ENCODE measurements around the gene TXNRD3.
"Not testable (repeated sequence)": the region's sequence is repeated elsewhere in the genome, so short reads cannot be mapped to it uniquely, and the experiment has no call there.

Gene TXNRD3

DNA sequence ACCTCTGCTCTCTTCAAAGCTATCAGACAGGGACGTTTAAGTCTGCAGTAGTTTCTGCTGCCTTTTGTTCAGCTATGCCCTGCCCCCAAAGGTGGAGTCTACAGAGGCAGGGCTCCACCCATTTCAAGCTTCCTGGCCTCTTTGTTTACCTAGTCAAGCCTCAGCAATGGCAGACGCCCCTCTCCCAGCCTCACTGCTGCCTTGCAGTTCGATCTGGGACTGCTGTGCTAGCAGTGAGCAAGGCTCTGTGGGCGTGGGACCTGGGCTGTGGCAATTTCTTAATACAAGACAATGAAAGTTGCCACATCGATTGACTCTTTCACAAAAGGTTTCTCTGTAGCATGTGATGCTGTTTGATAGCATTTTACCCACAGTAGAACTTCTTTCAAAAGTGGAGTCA, 63.4 kb downstream of the TXNRD3 start:
- not testable (repeated sequence) for DNase-seq (ENCODE audit: low read depth)

DNA sequence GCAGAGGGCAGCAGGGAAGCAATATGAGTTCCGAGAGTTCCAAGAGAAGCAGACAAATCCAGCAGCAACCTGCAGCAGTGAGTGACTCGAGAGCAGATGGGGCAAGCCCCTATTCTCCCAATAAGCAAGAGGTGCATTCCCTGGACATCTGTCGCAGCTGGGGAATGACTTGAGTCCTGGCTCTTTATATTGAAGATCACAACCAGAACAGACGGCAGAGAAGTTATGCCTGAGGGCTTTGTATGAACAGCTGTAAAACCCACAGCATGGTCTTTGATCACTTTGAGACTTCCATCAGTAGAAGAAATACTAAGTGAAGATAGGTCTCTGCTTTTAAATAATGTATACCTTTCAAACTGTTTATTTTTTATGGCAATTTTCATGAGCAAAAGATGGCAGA, 72.6 kb downstream of the TXNRD3 start:
- DNase-seq (ENCODE audit: low read depth): no peak

DNA sequence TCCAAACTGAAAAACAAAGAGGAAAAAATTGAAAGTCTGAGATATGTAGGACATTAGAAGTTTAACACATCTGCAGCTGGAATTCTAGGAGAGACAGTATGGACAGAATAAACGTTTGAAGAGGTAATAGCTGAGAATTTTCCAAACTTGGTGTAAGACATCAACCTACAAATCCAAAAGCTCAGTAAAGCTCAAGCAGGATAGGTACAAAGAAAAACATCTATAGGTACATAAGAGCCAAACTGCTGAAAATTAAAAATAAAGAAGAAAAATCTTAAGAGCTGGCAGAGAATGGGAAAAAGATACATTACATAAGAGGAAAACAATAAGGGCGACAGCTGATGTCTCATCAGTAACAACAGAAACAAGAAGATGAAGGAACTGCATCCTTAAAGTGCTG, 73.4 kb downstream of the TXNRD3 start:
- no peak for DNase-seq (ENCODE audit: low read depth)

DNA sequence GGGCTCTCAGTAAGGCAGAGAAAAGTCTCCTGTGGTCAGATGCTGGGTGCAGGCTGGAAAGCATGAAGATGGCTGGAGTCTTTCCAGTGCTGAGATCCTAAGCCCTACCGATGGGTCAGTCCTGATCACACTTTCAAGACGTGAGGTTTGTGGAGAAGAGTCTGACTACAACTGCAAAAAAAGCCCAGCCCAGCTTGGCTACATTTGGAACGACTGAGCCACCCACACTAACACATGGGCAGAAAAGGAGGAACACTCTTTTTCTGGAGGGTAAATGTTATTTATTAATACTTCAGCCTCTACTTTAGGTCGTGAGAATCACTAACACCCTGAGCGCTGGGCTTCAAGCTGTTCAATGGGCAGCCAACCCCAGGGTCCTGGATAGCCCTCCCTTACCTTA, 74.2 kb downstream of the TXNRD3 start:
- no peak for DNase-seq (ENCODE audit: low read depth)

DNA sequence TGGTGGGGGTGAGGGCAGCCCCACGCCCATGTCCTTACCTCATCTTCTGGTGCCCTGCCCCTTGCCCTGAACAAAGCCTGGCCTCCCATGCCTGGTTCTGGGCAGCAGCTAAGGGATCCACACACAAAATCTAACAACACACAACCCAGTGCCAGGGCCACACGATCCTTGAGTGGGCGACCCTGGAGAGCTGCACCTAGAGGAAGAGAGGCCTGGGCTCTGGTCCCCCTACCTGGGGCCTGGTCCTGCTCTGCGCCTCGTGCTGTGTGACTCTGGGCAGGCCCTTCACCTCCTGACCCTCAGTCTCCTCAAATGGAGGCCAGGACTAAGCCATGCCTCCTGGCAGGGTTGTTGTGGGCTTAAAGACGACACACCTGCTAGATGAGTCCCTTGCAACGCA, 76.2 kb downstream of the TXNRD3 start:
- no peak for DNase-seq (ENCODE audit: low read depth)

DNA sequence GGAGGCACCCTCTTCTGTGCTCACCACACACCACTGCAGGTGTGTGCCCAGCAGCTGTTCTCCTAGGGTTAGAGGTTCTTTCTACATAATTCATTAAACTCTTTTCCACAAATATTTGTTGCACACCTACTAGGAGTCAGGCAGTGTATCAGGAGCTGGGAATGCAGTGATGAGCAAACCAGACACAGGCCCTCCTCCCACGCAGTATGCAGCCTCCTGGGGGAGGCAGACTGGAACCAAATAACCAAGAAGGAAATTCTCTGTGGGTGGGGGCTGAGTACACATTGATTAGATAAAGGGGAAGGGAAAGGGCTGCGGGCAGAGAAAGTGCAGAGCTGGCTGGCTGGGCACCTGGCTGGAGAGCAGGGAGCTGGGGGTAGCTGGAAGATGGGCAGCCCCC, 77.7 kb downstream of the TXNRD3 start:
- DNase-seq (ENCODE audit: low read depth): peak; percentile 11

DNA sequence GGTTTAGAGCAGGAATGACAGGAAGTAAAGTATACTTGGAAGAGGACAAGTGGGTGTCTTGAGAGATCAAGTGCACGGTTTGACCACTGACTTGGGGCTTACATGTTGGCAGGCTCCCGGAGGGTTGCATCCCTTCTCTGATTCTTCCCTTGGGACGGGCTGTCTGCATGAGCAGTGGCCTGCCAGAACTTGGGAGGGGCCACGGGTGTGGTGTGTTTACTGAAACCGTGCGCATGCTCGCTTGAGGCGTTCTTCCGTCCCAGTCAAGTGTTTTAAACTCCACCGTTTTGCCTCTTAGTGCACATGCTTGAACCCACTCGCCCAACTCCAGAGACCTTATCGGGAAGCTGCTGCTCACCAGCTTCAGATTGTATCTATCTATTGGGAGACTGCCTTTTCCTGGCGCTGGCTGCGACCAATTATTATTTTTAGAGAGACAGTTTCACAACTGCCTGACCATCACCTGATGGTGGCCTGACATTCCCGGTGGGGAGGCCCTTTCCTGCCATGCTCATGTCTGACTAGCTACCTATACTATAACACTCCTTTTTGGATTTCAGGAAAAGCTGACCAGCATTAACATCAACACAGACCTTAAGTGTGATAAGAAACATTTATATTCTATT, 81.3 kb downstream of the TXNRD3 start:
- no peak for DNase-seq (ENCODE audit: low read depth)

DNA sequence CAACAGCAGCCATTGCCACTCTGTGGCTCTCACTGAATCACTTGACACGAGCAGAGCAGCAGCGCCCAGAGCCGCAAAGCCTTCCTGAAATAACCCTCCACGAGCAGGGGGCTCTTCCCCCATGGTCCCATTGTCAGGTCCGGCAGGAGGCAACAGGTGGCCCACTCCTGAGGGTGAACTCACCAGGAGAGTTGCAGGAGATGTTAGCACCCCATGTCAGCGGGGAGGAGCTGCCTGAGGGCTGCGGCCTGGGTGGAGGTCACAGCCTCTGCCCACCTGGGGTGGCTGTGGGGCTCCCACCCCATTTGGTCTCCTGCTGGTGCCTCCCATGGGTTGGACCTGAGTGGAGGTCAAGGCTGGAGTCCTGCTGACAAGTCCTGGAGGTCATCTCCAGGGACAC, 83.8 kb downstream of the TXNRD3 start:
- no peak for DNase-seq (ENCODE audit: low read depth)

DNA sequence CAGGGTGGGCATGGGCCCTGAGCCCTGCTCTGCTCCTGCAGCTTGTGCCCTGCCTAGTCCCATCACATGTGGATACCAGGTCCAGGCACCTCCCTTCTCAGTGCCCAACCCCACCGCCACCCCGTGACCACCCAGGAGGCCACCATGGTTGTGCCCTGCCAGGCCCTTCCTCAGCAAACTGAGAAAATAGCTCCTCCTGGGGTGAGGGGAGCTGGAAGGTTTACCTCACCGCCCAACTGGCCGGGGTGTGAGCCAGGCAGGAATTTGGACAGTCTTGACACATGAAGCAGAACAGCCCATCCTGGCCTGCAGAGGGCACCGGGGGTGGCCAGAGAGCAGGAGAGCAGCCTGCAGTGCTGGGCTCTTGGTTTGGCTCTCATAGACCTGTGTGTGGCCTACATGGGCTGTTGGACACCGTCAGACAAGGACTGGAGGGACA, 84.8 kb downstream of the TXNRD3 start:
- DNase-seq (ENCODE audit: low read depth): no peak

DNA sequence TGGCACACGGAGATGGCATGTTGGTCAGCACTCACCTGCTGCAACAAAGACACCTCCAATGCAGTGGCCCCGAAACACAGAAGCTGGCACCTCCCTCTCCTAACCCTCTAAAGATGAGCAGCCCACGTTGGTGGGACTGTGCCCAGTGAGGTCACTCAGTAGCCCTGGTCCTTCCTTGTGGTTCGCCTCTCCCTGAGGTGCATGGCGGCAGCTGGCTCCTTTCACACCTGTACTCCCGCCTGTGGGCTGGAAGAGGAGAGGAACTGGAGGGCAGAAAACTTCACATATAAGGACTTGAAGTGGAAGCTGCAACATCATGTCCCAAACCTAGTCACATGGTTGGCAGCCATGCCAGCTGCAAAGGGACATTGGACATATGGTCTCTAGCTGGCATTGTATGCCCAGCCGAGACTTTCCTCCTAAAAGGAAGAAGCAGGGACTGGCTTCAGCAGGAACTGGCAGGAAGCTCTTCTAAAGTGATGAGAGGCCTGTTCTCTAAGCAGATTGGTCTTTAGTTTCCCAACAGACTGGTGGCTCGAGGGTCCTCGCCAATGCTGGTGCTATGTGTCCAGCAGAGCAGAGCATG, 85.4 kb downstream of the TXNRD3 start:
- no peak for DNase-seq (ENCODE audit: low read depth)

DNA sequence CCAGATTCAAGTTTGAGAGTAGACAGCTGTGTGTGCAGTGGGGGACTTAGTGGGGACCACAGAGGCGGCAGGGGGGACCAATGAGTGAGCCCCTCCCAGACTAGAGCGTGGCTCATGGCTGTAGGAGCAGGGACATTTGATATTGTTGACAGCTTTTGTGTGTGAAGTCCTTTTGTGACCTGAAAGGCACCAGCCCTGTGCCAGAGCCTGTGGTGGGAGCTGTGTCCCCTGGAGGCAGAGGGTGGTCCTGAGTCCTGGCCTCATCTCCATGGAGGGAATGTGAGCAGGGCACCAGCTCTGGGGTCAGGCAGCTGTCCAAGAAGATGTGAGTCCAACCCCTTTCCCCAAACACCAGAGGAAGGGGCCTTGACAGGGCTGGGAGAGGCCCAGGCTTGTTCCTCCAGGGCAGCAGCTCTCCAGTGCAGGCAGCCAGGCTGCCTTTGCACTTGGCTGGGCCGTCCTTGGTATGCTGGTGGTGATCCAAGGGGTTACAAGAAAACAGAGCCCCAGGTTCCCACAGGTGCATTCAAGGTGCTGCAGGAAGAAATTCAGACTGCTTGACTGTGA, 86.1 kb downstream of the TXNRD3 start:
- DNase-seq (ENCODE audit: low read depth): no peak

DNA sequence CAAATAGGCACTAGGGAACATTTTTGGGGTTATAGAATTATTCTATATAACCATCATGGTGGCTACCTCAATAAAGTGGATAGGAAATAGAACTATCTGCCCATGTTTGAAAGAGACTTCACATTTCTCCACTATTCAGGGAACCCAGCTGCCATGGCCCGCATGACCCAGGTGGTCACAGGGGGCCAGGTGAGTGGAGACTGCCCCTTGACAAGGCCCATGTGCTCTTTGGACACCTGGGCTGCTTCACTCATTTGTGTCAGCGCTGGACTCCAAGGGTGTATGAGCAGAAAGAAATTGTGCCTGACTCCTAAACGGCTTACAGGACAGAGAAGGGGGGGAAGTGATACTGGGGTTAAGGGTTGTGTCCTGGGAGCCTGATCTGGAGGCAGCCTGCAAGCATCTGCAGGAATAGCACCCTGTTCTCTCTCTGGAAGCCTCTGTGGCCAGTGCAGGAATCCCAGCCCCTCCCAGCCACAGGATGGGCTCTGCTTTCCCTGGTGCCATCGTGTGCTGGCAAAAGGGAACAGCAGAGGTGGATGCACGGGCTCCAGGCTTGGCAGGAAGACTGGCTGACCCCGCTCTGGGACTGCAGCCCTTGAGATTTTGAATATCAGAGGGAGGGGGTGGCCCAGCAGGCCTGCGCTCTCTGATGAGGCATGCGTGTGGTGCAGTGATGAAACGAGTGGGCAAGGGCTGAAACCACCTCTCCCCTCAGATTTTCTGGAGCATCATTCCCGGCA, 87.1 kb downstream of the TXNRD3 start:
- DNase-seq (ENCODE audit: low read depth): no peak

DNA sequence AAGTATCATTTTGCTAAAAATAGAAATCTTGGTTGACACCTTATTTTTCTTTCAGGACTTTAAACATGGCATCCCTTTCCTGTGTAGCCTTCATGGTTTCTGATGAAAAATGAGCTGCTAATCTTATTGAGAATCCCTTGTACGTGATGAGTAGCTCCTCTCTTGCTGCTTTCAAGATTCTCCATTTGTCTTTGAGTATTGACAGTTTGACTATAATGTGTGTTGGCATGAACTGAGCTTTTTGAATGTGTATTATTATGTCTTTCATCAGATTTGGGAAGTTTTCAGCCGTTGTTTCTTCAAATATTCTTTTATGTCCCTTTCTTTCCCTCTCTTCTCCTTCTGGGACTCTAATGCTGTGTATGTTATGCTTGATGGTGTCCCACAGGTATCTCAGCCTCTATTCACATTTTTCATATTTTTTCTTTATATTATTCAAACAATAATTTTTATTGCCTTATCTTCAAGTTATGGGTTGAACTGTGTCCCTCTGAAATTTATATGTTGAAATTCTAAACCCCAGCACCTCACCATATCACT, 92.1 kb downstream of the TXNRD3 start:
- DNase-seq (ENCODE audit: low read depth): no peak

DNA sequence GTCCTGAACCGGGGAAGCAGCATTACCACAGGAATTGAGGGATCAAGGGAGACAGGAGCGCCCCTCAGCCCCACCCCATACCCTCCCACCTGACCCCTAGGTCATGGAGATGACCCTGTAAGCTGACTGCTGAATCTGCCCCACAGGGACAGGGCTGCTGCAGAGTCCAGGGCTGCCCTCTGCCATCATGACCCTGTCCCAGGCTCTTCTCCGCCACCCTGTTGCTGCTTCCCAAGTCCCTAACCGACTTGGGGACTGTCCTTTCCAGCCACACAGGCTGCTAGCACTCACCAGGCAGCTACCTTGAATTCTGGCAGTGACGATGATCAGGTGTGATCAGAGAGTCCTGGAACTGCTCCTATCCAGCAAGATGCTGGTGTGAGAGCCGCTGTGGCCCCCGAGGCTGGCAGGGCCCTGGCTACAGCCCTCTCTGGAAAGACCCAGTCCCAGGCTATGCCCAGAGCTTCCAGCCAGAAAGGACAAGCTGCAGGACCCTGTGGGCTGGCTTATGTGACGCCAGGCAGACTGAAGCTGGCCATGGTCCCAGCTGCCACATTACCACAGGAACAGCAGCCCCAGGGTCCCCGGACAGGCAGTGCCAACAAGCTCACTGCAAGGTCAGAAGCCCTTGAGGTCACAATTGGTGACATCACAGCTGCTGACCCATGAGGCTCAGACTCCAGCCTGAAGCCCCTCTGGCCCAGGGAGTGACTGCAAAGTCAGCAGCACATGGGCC, 96.4 kb downstream of the TXNRD3 start, which contains the start of gene C3orf22:
TSS of gene C3orf22 (minus strand) at position 597 of the 736 bp plus-strand sequence. CDS start 5,542 bp downstream, outside the sequence.
- DNase-seq (ENCODE audit: low read depth): no peak

DNA sequence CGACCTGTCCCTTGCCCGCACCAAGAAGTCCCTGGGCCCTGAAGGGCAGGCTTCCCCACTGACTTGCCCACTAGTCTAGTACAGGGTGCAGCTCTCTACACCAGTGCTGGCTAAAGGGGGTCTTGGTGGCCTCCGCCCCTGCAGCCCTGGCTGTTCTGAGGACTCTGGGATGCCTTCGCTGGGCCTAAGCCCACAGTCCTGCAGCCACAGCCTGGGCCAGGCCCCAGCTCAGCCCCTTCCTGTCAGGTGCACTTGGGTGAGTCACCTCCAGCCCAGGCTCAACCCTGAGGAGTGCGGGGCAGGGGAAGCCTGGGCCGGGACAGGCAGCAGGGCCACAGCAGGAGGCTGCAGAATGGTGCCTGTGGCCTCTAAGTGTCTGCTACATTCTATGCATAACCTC, 97.2 kb downstream of the TXNRD3 start:
- DNase-seq (ENCODE audit: low read depth): no peak

DNA sequence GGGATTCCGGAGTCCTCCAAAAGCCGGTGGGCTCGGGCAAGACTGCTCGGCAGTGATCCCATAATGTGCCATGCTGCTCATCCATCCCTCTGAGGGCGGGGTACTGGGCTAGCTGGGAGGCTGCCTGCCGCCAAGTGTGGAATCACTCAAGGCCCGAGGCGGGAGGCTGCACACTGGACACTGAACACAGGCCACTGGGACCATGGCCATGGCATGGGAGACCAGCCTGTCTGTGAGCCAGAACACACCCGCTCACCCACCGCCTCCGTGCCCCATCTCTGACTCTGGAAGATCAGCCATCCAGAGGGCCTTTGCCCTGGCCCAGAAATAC, 97.5 kb downstream of the TXNRD3 start:
- no peak for DNase-seq (ENCODE audit: low read depth)

Measured in amniotic epithelial cell (primary cell).